ENCODE data around the gene SLC1A4.

DNA sequence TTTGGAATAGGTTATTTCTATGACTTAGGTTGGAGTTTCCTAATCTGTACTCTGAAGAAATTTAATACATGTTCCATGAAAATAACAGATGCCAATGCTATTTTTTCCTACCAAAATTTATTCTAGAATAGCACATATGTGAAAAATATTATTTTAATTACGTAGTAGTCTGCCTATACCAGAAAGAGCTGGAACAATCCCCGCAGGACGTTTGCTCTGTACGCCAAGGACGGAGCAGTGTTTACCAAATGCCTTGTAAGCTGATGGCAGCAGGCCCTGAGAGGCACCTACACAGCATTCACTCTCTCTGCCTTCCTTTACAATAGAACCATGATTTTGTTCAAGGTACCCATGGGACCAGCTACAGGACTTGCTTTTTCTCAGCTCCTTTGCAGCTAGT, 16.8 kb upstream of the SLC1A4 start:
- TF ChIP-seq EZH2phosphoT487 (IDR thresholded peaks at IDR 0.05; ENCODE audit: insufficient read depth, low read depth) (no peak), EZH2 (IDR thresholded peaks at IDR 0.05; ENCODE audit: insufficient read depth, poor library complexity, severe bottlenecking) (no peak)
